BLaER1 treated with 17β-estradiol and CSF1 and Interleukin-3, amounts not matched to agents 10 nM and 100 nM (cell line): ENCODE measurements around the gene RASSF5.

Experiments
- H3K27ac ChIP-seq, 11 experiments: shearing (Covaris generic); formaldehyde crosslinking; 2 replicates each; pipeline ENCODE4 v1.8.1; 2022
- H3K27me3 ChIP-seq, 11 experiments: shearing (Covaris generic); formaldehyde crosslinking; 2 replicates each; pipeline ENCODE4 v1.8.1; 2022
- H3K36me3 ChIP-seq, 11 experiments: shearing (Covaris generic); formaldehyde crosslinking; 2 replicates each; pipeline ENCODE4 v1.8.1; 2022
- H3K4me1 ChIP-seq, 10 experiments: shearing (Covaris generic); formaldehyde crosslinking; 2 replicates each; pipeline ENCODE4 v1.8.1; 2022
- H3K4me2 ChIP-seq, 11 experiments: shearing (Covaris generic); formaldehyde crosslinking; 2 replicates each; pipeline ENCODE4 v1.8.1; 2022
- H3K4me3 ChIP-seq, 10 experiments: shearing (Covaris generic); formaldehyde crosslinking; 2 replicates each; pipeline ENCODE4 v1.8.1; 2022
- H3K9ac ChIP-seq, 11 experiments: shearing (Covaris generic); formaldehyde crosslinking; 2 replicates each; pipeline ENCODE4 v1.8.1; 2022
- H3K9me3 ChIP-seq, 11 experiments: shearing (Covaris generic); formaldehyde crosslinking; replicated peaks in 1 of 11; 2 replicates each; pipeline ENCODE4 v1.8.1; 2022
- H4K20me1 ChIP-seq, 11 experiments: shearing (Covaris generic); formaldehyde crosslinking; 2 replicates each; pipeline ENCODE4 v1.8.1; 2022
- Cebpa-rat ChIP-seq, 11 experiments: shearing (Covaris generic); IDR thresholded peaks; 2 replicates each; pipeline ENCODE4 v1.8.1; 2022

RASSF5 gene

DNA sequence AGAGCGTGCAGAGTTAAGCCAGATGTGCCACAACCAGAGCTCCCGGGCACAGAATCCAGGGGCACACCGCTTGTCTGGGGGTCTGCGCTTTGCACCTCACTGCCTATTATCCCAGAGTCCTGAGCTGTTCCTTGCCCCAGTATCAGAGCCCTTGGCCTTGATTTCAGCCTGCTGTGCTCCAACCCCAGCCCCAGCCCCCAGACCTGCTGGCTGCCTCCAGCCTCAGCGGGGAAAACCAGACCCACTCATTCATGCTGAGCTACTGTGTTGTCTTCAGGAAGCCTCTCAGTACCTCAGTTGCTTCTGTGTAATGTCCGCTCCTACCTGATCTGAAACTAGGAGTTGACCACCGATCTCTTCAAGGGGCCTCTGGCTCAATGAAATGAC, 35.9 kb upstream of the RASSF5 start:
- peaks cover 25 to 36% (median 33%) of the 10 kb centered on the region in 11 experiments for H3K36me3 ChIP-seq
- peak overlapping the region; percentile 81 to 95 (median 90); a peak in 21 of 22 replicates for H3K9ac ChIP-seq
- H4K20me1 ChIP-seq: peaks cover 0 to 7% (median 0%) of the 10 kb centered on the region in 11 experiments; a peak in 5 of 22 replicates
- no peak for TF ChIP-seq Cebpa-rat (IDR thresholded peaks at IDR 0.05)
- no peaks in the 10 kb centered on the region for H3K9me3 ChIP-seq
- peak overlapping the region; percentile 68 to 95 (median 84) for H3K4me3 ChIP-seq
- H3K27me3 ChIP-seq: no peaks in the 10 kb centered on the region
- peak overlapping the region; percentile 91 to 99 (median 97) for H3K4me2 ChIP-seq
- peaks cover 69 to 86% (median 75%) of the 10 kb centered on the region in 10 experiments for H3K4me1 ChIP-seq
- H3K27ac ChIP-seq: peak overlapping the region in 10 of 11 experiments; percentile 77 to 95 (median 94); a peak in 21 of 22 replicates

DNA sequence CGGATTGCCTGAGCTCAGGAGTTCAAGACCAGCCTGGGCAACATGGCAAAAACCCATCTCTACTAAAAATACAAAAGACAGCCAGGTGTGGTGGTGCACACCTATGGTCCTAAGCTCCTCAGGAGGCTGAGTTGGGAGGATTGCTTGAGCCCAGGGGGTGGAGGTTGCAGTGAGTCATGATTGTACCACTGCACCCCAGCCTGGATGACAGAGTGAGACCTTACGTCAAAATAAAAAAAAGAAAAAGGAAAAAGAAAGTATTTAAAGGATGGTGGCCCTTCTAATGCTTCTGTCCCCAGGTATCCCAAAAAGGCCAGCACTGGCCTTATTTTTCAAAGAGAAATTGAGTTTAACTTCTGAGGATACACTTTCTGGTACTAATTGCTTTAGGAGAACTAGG, 35.3 kb upstream of the RASSF5 start:
- Histone ChIP-seq H3K36me3 (peaks cover 31 to 42% (median 40%) of the 10 kb centered on the region in 11 experiments), H3K27me3 (no peaks in the 10 kb centered on the region), H3K9ac (peak overlapping the region; percentile 81 to 95 (median 90)), H3K27ac (peak overlapping the region; percentile 30 to 95 (median 94); a peak in 21 of 22 replicates), H3K4me1 (peaks cover 63 to 80% (median 69%) of the 10 kb centered on the region in 10 experiments), H4K20me1 (peaks cover 0 to 13% (median 0%) of the 10 kb centered on the region in 11 experiments; a peak in 6 of 22 replicates), H3K4me2 (peak overlapping the region; percentile 91 to 99 (median 97)), H3K9me3 (no peaks in the 10 kb centered on the region), H3K4me3 (peak overlapping the region in 9 of 10 experiments; percentile 72 to 95 (median 87); a peak in 18 of 20 replicates)
- no peak for TF ChIP-seq Cebpa-rat (IDR thresholded peaks at IDR 0.05)

GRCh38 chr1:206472454-206472853, 34.9 kb upstream of the RASSF5 start:
- no peaks in the 10 kb centered on the region for H3K27me3 ChIP-seq
- peak in 10 of 11 experiments; percentile 57 to 92 (median 85); a peak in 16 of 22 replicates for TF ChIP-seq Cebpa-rat (IDR thresholded peaks at IDR 0.05)
- H3K4me2 ChIP-seq: peak overlapping the region; percentile 91 to 99 (median 97)
- H3K9ac ChIP-seq: peak overlapping the region; percentile 81 to 95 (median 90)
- peaks cover 58 to 75% (median 65%) of the 10 kb centered on the region in 10 experiments for H3K4me1 ChIP-seq
- no peaks in the 10 kb centered on the region for H3K9me3 ChIP-seq
- peaks cover 0 to 18% (median 0%) of the 10 kb centered on the region in 11 experiments; a peak in 6 of 22 replicates for H4K20me1 ChIP-seq
- peaks cover 32 to 47% (median 44%) of the 10 kb centered on the region in 11 experiments for H3K36me3 ChIP-seq
- H3K27ac ChIP-seq: peak overlapping the region; percentile 44 to 95 (median 94); a peak in 21 of 22 replicates
- peak overlapping the region in 9 of 10 experiments; percentile 72 to 95 (median 87); a peak in 17 of 20 replicates for H3K4me3 ChIP-seq

- peak overlapping the region; percentile 81 to 95 (median 90) for H3K9ac ChIP-seq
- H4K20me1 ChIP-seq: peaks cover 0 to 22% (median 0%) of the 10 kb centered on the region in 11 experiments; a peak in 6 of 22 replicates
- H3K4me3 ChIP-seq: peak overlapping the region in 9 of 10 experiments; percentile 38 to 95 (median 87); a peak in 17 of 20 replicates
- peaks cover 54 to 71% (median 60%) of the 10 kb centered on the region in 10 experiments for H3K4me1 ChIP-seq
- peak overlapping the region; percentile 91 to 99 (median 97) for H3K4me2 ChIP-seq
- no peaks in the 10 kb centered on the region for H3K9me3 ChIP-seq
- H3K27me3 ChIP-seq: no peaks in the 10 kb centered on the region
- TF ChIP-seq Cebpa-rat (IDR thresholded peaks at IDR 0.05): peak in 2 of 11 experiments; percentile 5 to 8; a peak in 2 of 22 replicates
- H3K27ac ChIP-seq: peak overlapping the region; percentile 44 to 95 (median 94); a peak in 21 of 22 replicates
- H3K36me3 ChIP-seq: peaks cover 32 to 51% (median 48%) of the 10 kb centered on the region in 11 experiments
Observed at GRCh38 chr1:206472886-206473285, 34.4 kb upstream of the RASSF5 start.

GRCh38 chr1:206476058-206476457, 31.3 kb upstream of the RASSF5 start:
- Histone ChIP-seq H3K27me3 (no peaks in the 10 kb centered on the region), H3K4me1 (peaks cover 45 to 71% (median 62%) of the 10 kb centered on the region in 10 experiments), H3K9me3 (no peaks in the 10 kb centered on the region), H3K27ac (peak overlapping the region in 1 of 11 experiments; percentile 94; a peak in 3 of 22 replicates), H3K9ac (no peak overlapping the region), H3K4me2 (no peak overlapping the region), H3K36me3 (peaks cover 40 to 80% (median 75%) of the 10 kb centered on the region in 11 experiments), H3K4me3 (no peak overlapping the region), H4K20me1 (peaks cover 0 to 52% (median 8%) of the 10 kb centered on the region in 11 experiments; a peak in 13 of 22 replicates)
- no peak for TF ChIP-seq Cebpa-rat (IDR thresholded peaks at IDR 0.05)

DNA sequence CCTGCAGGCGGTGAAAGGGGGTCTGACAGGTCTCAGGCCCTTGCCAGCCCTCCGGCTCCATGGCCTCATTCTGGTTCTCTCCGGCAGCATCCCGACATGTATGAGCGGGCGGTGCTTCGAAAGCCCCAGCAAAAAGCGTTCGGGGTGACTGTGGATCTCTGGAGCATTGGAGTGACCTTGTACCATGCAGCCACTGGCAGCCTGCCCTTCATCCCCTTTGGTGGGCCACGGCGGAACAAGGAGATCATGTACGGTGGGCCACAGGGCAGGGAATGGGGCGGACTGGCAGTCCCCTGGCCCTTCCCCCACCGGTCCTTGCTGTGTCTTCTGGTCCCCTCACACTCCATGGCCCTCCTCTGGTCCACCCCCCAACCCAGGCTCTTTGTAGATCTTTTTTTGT, 30.7 kb upstream of the RASSF5 start:
- no peaks in the 10 kb centered on the region for H3K27me3 ChIP-seq
- H4K20me1 ChIP-seq: peaks cover 0 to 57% (median 10%) of the 10 kb centered on the region in 11 experiments; a peak in 13 of 22 replicates
- H3K4me3 ChIP-seq: no peak overlapping the region
- no peak overlapping the region for H3K4me2 ChIP-seq
- peak overlapping the region in 3 of 11 experiments; percentile 23 to 94 (median 45); a peak in 3 of 22 replicates for H3K27ac ChIP-seq
- H3K4me1 ChIP-seq: peaks cover 44 to 72% (median 62%) of the 10 kb centered on the region in 10 experiments
- H3K36me3 ChIP-seq: peaks cover 40 to 85% (median 78%) of the 10 kb centered on the region in 11 experiments
- H3K9me3 ChIP-seq: no peaks in the 10 kb centered on the region
- TF ChIP-seq Cebpa-rat (IDR thresholded peaks at IDR 0.05): no peak
- H3K9ac ChIP-seq: no peak overlapping the region

DNA sequence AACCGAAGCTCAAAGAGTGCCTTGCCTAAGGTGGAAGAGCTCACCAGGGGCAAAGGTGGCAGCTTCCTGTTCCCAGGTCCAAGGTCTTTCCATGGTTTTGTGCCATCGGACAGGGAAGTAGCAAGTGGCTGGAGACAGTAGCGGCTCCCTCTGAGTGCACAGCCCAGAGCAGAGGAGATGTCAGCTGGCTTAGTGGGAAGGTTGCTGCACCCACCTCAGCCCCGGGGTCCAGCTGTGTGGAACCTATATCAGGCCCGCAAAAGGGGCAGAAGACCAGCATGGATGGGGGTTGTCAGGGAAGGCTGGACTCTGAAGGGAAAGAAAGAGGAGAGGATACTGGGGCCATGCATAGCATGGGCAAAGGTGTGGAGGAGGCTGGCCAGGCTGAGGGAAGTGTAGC, 30.2 kb upstream of the RASSF5 start:
- peak overlapping the region in 3 of 11 experiments; percentile 23 to 94 (median 45); a peak in 4 of 22 replicates for H3K27ac ChIP-seq
- no peaks in the 10 kb centered on the region for H3K27me3 ChIP-seq
- H3K36me3 ChIP-seq: peaks cover 41 to 89% (median 80%) of the 10 kb centered on the region in 11 experiments
- no peaks in the 10 kb centered on the region for H3K9me3 ChIP-seq
- no peak for TF ChIP-seq Cebpa-rat (IDR thresholded peaks at IDR 0.05)
- H3K9ac ChIP-seq: no peak overlapping the region
- no peak overlapping the region for H3K4me2 ChIP-seq
- H3K4me3 ChIP-seq: no peak overlapping the region
- peaks cover 39 to 67% (median 57%) of the 10 kb centered on the region in 10 experiments for H3K4me1 ChIP-seq
- peaks cover 0 to 60% (median 10%) of the 10 kb centered on the region in 11 experiments; a peak in 13 of 22 replicates for H4K20me1 ChIP-seq

GRCh38 chr1:206477581-206478380, 29.6 kb upstream of the RASSF5 start:
- Histone ChIP-seq H3K9me3 (no peaks in the 10 kb centered on the region), H3K4me1 (peaks cover 32 to 60% (median 50%) of the 10 kb centered on the region in 10 experiments), H4K20me1 (peaks cover 0 to 67% (median 10%) of the 10 kb centered on the region in 11 experiments; a peak in 13 of 22 replicates), H3K4me3 (no peak overlapping the region), H3K9ac (no peak overlapping the region), H3K27me3 (no peaks in the 10 kb centered on the region), H3K4me2 (no peak overlapping the region), H3K36me3 (peaks cover 48 to 95% (median 87%) of the 10 kb centered on the region in 11 experiments), H3K27ac (peak overlapping the region in 1 of 11 experiments; percentile 23; a peak in 1 of 22 replicates)
- no peak for TF ChIP-seq Cebpa-rat (IDR thresholded peaks at IDR 0.05)
